ENCODE results near the gene TMED9.

Gene TMED9

GRCh38 chr5:177588413-177588909 lies 3.5 kb upstream of the TMED9 start:
- no peak for DNase-seq

GRCh38 chr5:177590406-177590805 lies 1.6 kb upstream of the TMED9 start:
- no peak for DNase-seq

GRCh38 chr5:177591690-177592009 lies 353 bp upstream of the TMED9 start:
- DNase-seq = no peak

GRCh38 chr5:177592905-177593304 lies 902 bp downstream of the TMED9 start:
- DNase-seq = no peak

- no peak for DNase-seq
Measured at GRCh38 chr5:177593511-177593910, 1.5 kb downstream of the TMED9 start.

- DNase-seq = no peak
Measured at GRCh38 chr5:177594071-177594470, 2.1 kb downstream of the TMED9 start.

GRCh38 chr5:177595026-177595585 lies 3.1 kb downstream of the TMED9 start:
- no peak for DNase-seq

GRCh38 chr5:177595991-177596774 lies 4.2 kb downstream of the TMED9 start:
- no peak for DNase-seq

GRCh38 chr5:177596775-177597238 lies 4.8 kb downstream of the TMED9 start:
- DNase-seq = no peak

- DNase-seq = no peak
Measured at GRCh38 chr5:177598477-177598876, 6.5 kb downstream of the TMED9 start.

GRCh38 chr5:177599731-177600507 lies 7.9 kb downstream of the TMED9 start, which contains the start of gene B4GALT7:
Gene B4GALT7, plus strand, starts transcription at chr5:177600132. Its CDS starts 79 bp downstream, at chr5:177600211.
- DNase-seq = no peak

- no peak for DNase-seq
Measured at GRCh38 chr5:177600508-177601018, 8.6 kb downstream of the TMED9 start.

GRCh38 chr5:177601126-177601525 lies 9.1 kb downstream of the TMED9 start:
- no peak for DNase-seq

- no peak for DNase-seq
Measured at GRCh38 chr5:177601577-177602457, 9.8 kb downstream of the TMED9 start.

- no peak for DNase-seq
Measured at GRCh38 chr5:177602458-177602830, 10.4 kb downstream of the TMED9 start.

GRCh38 chr5:177603631-177604030 lies 11.6 kb downstream of the TMED9 start:
- DNase-seq = no peak

GRCh38 chr5:177604116-177604521 lies 12.1 kb downstream of the TMED9 start:
- no peak for DNase-seq

GRCh38 chr5:177604656-177605055 lies 12.7 kb downstream of the TMED9 start:
- no peak for DNase-seq

GRCh38 chr5:177605078-177605477 lies 13.1 kb downstream of the TMED9 start:
- no peak for DNase-seq

GRCh38 chr5:177605667-177606066 lies 13.7 kb downstream of the TMED9 start:
- DNase-seq = no peak

GRCh38 chr5:177606071-177607051 lies 14.4 kb downstream of the TMED9 start:
- no peak for DNase-seq
